Uterus (tissue), 2 donors: ENCODE data around the gene ZDHHC9.

Experiments used
- CTCF ChIP-seq, 4 experiments: fragments of 200-600 bp in 2 of 4; fragments of 450-650 bp in 2 of 4; sonication (generic) in 2 of 4; IDR thresholded peaks; one replicate each; pipeline ENCODE4 v1.5.1; 2016 to 2019; ENCODE audit warnings: antibody characterized with exemption in 4 of 4, mild to moderate bottlenecking in 2 of 4, moderate library complexity in 1 of 4
- POLR2A ChIP-seq, 2 donors: fragments of 450-650 bp; IDR thresholded peaks; one replicate each; pipeline ENCODE4 v1.6.1; 2016; ENCODE audit warnings: antibody characterized with exemption in 2 of 2, mild to moderate bottlenecking in 1 of 2, moderate library complexity in 1 of 2

GRCh38 chrX:129836827-129837226 is 6.9 kb downstream of the ZDHHC9 start:
- TF ChIP-seq CTCF (IDR thresholded peaks at IDR 0.05), result no peak
- TF ChIP-seq POLR2A (IDR thresholded peaks at IDR 0.05), result no peak
